AML-193 (cell line): Measurements from ENCODE around the gene FTCD.
"Not testable (repeated sequence)": the region's sequence is repeated elsewhere in the genome, so short reads cannot be mapped to it uniquely, and the experiment has no call there.

Experiments used
- DNase-seq, 2 experiments: peaks; one replicate each; lab custom pipeline; 2025; lab: John Stamatoyannopoulos, UW

The FTCD gene

DNA sequence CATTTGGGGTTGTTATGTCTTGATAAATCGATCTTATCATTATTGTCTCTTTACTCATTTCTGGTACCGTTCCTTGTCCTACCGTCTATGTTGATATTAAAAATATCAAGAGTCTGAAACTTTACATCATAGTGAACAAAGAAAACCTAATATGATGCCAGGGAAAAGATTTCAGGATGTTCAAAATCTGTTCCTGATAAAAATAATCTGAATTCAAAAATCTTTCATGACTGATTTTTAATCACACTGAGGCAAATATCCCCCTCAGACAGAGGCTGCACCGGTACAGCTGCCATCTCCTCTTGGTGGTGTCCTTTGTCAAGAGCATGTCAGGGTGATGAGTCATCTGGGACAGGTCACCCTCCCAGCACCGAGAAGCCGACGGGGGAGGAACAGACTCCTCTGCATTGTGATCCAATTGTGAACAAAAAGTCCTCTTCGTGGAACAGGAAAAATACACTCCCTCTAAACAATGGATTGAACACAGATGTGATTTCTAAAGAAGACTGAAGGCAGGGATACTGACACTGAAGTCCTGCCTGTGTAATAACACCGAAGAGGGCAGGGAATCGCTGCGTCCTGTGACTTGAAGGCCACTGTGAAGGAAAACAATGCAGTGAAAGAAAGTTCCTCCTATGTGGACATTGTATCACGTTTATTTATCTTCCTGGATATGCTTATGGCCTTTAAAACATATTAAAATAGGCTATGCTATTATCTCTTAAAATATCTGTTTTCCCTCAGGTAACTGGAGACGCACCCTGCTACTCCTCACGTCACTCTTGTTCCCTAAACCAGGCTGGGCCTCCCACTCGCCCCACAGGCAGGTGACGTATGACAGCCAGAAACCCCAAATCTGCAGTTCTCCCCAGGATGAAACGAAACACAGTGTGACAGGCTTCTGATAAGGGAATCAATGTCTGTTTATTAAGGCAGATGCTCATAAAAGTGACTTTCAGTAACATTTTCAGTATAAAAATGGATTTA lies 33.1 kb upstream of the FTCD start:
- no peak for DNase-seq

GRCh38 chr21:46187814-46188213 lies 32.4 kb upstream of the FTCD start:
- no peak for DNase-seq

DNA sequence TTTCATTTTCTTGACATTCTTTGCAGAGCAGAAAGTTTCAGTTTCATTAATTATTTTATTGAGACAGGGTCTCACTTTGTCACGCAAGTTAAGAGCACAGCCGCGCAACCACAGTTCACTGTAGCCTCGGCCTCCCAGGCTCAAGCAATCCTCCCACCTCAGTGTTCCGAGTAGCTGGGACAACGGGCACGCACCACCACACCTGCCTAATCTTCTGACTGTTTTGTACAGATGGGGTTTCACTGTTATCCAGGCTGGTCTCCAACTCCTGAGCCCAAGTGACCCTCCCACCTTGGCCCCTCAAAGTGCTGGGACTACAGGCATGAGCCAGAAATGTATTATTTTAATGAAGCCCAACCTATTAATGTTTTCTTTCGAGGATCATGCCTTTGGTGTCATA lies 31.9 kb upstream of the FTCD start:
- no peak for DNase-seq

- no peak for DNase-seq
Measured at GRCh38 chr21:46185716-46186115, 30.3 kb upstream of the FTCD start.

DNA sequence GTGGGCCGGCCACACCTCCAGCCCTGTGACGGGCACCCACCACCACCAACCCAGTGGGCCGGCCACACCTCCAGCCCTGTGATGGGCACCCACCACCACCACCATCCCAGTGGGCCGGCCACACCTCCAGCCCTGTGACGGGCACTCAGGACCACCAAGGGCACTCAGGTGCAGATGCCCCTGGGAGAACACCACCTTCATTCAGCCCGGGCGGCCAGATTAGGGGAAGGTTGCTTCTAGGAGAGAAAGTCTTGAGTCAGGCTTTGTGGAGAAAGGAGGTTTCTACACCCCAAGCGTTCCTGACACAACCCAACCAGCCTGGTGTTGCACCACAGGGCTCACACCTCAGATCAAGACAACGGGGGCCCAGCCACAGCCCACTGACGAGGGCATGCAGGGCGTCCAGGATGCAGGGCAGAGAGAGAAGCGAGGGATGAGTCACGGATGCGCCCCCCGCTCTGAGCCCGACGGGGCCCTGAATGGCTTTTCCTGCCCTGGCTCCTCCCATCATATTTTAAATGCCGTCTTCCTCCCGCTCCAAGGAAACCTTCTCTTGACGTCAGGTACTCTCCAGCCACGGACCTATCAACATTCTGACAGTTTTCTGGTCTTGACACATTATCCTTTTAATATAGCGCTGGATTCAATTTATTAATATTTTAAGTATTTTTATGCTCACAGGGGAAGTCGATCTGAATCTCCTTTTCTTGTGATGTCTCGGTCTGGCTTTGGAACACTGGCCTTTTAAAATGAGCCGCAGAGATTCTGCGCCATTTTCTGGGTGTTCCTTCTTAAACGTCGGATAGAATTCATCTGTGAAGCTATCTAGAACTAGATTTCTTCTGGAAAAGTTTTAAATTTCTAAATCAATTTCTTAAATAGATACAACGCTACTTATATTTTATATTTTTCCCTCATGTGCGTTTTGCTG lies 29.5 kb upstream of the FTCD start:
- peak; percentile 52 to 62 for DNase-seq

GRCh38 chr21:46183910-46184624 lies 28.7 kb upstream of the FTCD start, which contains the start of gene SPATC1L:
TSS of gene SPATC1L (minus strand) at chr21:46184459. CDS start at chr21:46182816, 1,643 bp downstream.
- peak; percentile 7 to 14 for DNase-seq

GRCh38 chr21:46183337-46183909 lies 28.0 kb upstream of the FTCD start:
- not testable (repeated sequence) for DNase-seq

GRCh38 chr21:46182548-46183336 lies 27.4 kb upstream of the FTCD start:
- no peak for DNase-seq

DNA sequence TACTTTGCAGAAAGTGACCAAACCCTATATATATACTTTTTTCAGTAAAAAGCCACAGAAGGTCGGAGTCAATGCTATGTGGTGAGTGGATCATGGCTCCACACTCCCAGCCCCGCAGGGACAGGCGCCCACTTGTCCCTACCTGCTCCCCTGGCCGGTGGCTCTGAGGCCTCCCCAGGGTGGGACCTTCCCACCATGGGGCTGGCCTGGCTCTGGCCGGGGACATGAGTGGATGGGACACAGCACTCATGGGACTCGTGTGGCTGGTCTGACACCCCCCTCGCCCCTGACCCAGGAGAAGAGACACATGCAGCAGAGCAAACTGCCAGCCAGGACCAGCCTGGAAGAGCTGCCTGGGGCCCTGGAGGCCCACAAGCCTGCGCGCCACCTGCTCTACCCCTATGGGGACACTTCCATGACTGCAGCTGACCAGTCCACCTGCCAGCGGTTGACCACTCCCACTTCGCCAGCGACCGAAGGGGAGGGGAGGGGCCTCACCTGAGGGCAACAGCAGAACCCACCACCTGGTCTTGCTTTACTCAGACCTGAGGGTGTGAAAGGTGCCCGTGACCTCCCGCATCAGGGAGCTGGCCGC lies 26.7 kb upstream of the FTCD start:
- DNase-seq = no peak

- DNase-seq = no peak
Measured at GRCh38 chr21:46181436-46181835, 26.1 kb upstream of the FTCD start.

DNA sequence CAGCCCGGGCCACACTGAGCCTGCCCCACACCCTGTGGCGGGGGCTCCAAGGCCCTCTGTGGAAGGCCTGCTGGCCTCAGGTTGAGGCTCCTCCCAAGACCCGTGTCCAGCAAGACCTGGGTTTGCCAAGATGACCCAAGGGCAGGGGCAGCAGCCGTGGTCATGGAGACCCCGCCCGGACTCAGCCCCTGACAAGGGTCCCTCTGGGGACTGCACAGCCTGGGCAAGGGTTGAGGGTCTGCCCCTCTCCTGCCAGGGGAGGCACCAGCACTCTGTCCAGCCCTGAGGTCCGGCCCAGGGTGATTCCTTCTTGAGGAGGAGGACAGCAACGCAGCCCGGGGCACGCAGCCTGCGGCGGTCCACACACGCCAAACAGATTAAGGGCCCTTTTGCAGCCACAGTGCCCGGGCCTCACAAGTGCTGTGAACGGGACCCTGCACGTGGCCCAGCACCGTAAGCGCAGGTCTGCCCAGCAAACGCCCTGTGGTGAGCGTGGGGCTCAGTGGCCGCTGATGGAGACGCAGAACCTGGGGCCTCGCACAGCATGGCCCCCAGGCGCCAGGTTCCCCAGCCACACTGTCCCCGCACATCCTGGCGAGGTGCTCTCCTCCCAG lies 25.5 kb upstream of the FTCD start:
- no peak for DNase-seq

GRCh38 chr21:46180079-46180722 lies 24.8 kb upstream of the FTCD start:
- DNase-seq = no peak

DNA sequence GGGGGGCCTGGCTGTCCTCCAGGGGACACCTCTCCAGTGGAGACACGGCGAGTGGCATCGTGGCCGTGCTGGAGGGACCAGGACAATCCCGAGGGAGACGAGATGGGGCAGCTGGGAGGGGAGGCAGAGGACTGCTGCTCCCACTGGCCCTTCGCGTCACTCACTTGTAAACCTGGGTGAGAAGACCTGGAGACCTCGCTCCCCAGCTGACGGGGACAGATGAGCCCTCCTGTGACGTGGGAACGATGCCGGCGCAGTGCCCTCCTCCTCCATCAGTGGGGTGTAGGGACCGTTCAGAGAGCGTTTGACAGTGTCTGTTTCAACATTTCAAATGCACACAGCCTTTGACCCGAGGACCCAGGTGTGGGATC lies 24.3 kb upstream of the FTCD start:
- no peak for DNase-seq

- no peak for DNase-seq
Measured at GRCh38 chr21:46178961-46179360, 23.6 kb upstream of the FTCD start.

GRCh38 chr21:46176443-46177129 lies 21.2 kb upstream of the FTCD start:
- not testable (repeated sequence) for DNase-seq

DNA sequence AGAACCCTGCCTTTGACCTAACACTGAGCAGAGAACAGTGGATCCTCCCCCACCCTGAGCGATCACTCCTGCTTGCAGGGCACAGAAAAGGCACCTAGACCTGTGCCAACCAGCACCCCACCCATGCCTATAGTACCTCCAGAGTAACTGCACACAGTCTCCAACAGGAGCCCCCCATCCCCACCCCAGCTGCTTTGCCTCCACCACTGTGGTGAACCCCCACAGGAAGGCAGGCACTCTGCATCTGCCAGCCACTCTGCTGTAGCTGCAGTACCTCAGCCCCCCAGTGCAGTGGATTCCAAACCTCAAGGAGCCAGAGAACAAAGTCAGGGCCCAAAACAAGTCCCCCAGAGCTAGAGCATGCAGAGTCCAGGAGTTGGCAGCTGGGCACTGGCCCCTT lies 18.2 kb upstream of the FTCD start:
- no peak for DNase-seq

DNA sequence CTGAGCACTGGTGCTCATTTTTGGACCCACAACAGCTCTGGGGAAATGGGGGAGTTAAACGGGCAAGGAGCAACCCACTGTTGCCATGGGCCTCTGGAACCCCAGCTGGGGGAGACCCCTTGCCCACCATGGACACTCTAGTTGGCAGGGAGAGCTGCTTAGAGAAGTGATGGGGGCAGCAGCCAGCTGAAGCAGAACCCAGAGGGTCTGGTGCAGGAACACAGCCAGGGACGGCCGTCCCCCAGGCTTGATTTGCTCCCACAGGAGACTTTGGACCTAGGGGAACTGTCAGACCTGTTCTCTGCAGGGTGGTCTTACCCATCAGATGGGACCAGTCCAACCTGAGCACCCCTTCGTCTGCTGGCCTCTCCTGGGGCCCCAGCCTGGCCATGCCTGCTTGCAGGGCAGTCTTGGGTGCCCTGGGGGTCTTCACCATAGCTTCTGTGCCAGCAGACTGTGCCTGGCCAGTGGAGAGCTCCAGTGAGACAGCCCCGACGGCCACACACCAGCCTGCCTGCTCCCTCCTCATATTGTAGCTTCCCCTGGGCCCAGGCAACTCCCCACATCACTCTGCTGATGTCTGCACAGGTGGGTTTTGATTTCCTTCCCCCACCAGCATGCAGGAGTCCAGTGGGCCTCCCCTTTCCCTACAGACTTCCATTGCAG lies 17.6 kb upstream of the FTCD start:
- DNase-seq = no peak
